Activated effector memory CD4-positive, alpha-beta T cell treated with anti-CD3 and anti-CD28 coated beads, Interleukin-2, amount 50 U/mL, for 16 hours (primary cell): ENCODE data around the gene STX19.
"Not testable (repeated sequence)": the region's sequence is repeated elsewhere in the genome, so short reads cannot be mapped to it uniquely, and the experiment has no call there.

ENCODE experiments used
- DNase-seq: peaks from one replicate; pipeline ENCODE4 v3.0.0-alpha.2; 2020

STX19 gene, protein sequence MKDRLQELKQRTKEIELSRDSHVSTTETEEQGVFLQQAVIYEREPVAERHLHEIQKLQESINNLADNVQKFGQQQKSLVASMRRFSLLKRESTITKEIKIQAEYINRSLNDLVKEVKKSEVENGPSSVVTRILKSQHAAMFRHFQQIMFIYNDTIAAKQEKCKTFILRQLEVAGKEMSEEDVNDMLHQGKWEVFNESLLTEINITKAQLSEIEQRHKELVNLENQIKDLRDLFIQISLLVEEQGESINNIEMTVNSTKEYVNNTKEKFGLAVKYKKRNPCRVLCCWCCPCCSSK

DNA sequence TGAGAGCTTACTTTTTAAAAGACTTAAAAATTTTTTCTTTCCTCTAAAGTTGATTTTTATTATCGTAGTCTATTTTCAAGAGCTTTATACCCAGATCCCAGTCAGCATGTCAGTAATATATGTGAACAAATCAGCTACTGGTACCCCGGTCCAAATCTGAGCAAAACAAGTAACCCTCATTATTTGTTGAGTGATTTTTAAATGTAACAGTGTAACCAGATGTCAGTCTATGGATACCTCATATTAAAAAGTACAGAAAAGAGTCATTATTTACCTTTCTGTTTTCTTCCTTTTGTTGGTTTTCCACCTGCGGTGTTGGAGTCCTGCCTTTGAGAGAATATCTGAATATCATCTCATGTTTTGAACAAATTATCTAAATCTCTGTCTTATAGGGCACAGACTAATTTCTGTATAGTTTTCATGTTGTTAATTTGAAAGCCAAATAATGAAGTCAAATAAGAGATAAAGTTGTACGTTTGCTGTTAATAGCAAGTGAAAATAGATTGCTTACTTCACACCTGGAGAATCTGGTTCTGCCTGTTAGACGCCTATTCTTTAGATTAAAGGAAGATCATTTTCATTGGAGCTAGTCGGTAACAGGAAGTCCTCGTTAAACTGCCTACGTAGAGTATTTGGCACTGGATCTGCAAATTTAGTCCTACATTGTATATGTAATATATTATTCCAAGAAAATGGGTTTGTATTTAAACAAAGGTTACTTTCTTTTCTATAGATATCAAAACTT is at the start of gene STX19:
TSS of gene STX19 (minus strand) at position 505 of the 745 bp plus-strand sequence. CDS start 13,328 bp downstream, outside the sequence.
- no peak for DNase-seq

DNA sequence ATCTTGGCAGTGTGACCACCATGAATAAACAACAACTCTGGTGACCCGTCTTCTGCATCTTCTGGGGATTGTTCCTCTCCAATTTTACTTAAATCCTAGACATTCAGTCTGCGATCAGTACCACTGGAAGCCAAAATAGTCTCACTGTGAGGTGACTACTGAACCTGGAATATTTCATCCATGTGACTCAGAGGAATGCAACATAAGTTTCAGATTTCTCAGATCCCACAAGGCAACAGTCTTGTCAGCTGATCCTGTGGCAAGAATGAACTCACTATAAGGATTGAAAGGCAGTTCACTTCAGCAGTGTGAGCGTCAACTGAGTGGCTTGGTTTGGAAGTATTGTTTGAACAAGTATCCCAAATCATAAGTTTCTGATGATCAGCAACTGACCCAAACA is 47.7 kb upstream of the STX19 start:
- no peak for DNase-seq

DNA sequence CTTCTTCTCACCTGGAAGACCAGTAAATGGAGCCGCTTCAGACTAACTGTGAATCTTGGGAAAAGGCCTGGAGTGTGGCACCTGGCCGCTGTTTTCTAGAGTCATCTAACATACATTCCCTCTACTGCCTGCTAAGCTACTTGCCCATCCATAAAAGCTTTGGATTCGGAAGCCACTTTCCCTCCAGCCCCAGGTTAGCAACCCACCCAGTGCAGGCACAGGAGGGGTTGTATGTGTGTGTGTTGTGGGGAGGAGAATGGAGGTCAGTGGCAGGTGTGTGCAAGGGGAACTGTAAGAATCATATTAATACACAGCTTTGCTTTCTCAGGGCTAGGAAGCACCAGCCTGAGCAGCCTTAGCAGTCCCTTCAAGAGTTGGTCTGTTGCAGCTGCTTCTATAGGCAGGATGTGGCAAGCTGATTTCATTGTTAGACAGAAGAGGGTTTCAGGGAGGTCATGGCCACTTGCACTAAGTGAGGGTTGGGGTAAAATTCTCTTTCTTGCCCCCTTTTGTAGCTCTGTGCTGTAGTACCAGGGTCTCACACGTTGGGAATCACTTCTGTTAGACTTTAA is 43.4 kb upstream of the STX19 start:
- no peak for DNase-seq

DNA sequence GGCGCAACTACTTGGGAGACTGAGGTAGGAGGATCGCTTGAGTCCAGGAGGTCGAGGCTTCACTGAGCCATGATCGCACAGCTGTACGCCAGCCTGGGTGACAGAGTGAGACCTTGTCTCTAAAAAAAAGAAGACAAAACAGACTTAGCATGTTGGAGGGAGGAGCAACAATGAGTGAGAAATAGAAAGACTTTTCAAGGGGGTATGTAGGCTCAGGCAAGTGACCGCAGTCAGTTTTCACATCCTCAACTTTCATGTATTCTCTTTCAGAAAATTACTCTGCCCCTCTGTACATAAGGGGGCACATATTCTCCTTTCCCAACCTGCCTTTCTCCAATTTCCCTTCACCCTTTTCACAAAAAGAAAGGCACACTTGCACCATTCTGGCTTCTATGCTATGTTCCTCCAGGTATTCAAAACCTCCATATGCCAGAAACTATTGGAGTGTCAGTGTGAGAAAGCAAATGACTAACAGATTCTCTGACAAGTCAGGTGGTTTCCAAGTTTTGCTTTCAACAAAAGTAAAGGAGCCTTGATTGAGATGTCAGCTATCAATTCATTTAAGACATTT is 42.0 kb upstream of the STX19 start:
- no peak for DNase-seq

DNA sequence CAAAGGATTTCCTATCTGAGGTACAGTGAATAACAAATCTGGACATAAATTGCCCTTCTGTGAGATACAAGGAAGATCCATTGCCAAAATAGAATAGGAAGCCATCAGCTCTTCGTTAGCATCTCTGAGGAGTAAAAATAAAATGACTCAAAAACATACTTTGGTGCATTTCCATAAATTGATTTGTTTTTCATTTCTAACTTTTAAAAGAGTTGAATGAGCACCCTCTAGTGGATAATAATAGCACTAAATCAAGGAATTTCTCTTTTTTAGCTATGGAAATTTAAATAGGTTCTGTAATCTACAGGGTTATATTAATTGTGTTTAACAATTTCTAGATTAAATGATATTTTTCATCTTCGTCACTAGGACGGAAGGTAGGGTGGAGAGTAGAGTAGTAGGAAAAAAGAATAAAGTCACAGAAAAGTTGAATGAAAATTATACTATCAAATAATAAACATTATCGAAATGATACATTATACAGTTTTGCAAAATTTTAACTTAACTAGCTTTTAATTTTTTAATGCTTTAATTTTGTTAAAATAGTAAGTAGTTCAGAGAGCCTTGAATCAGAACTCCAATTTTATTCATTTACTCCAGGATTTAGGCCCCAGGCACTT is 40.9 kb upstream of the STX19 start:
- no peak for DNase-seq

DNA sequence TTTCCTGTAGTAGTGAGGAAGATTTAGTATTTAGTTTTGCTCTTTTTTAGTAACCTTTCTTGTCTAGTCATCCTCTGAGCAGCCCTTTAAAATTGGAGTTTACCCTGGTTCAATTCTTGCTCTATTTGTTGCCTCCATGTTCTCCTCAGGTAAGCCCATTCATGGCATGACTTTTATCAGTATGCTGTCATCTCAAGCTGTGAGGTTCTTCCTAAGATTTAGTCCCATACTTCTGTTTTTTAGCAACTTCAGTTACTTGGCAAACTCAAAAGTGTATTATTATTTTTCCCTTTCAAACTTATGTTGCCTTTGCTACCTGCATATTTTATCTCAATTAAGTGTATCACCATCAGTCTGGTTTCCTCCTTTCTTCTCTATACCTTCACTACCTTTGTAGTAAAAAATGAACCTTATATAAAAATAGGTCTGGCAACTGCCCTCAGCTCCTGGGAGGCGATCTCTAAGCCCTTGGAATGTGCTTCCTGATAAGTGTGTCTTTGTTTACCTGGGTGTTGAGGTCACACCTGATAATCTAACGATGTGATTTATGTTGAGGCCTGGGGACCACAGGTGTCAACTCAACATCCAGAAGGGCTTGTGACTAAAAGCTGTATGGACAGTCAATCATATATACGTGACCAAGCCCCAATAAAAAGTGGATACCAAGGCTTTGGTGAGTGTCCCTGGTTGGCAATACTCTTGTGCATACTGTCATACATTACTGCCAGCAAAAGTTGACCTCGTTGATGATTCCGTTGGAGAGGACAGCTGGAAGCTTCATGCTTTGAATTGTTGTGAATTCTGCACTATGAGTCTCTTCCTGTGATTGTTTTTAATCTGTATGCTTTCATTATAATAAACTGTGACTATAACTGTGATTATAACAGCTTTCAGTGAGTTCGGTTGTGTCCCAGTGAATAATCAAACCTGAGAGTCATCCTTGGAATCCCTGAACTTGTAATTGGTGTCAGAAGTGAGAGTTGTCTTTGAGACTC is 38.4 kb upstream of the STX19 start:
- DNase-seq = no peak

DNA sequence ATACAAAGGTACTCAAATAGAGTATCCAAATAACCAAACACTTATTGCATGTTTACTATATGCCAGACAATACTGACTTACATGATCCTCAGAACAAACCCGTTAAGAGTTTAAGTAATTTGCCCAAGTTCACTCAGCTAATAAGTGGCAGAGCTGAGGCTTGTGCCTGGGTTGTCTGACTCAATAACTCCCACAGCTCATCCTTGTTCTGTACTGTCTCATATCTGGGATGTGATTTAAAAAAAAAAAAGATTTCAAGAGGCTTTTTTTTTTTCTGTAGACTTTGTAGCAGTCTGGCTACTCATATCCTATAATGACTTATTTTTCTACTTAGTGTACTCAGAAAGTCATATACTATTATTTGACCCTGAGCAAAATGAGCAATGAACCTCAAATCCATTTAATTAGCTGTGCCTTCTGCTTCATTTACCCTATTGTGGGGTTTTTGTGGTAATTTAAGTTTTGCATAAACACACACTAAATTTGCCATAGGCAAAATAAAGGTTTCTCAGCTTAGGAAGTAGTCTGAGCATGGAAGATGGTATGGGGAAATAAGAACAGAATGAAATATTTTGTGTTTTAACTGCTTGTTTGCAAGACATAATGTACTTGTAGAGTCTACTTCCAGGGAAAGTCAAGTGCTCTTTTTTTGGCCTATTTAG is 37.6 kb upstream of the STX19 start:
- no peak for DNase-seq

- DNase-seq = no peak
These were observed 36.7 kb upstream of the STX19 start for GRCh38 chr3:94065122-94065521.

GRCh38 chr3:94064243-94064860 is 36.0 kb upstream of the STX19 start:
- DNase-seq = no peak

GRCh38 chr3:94063496-94064119 is 35.2 kb upstream of the STX19 start:
- DNase-seq = no peak

GRCh38 chr3:94062513-94063404 is 34.4 kb upstream of the STX19 start, which contains the start of the genes DHFR2 and NSUN3:
TSS of gene DHFR2 (minus strand) at chr3:94062916. CDS start at chr3:94061511, 1,405 bp downstream.
TSS of gene NSUN3 (plus strand) at chr3:94063061. CDS start at chr3:94063127, 66 bp downstream.
- peak; percentile 92 for DNase-seq

DNA sequence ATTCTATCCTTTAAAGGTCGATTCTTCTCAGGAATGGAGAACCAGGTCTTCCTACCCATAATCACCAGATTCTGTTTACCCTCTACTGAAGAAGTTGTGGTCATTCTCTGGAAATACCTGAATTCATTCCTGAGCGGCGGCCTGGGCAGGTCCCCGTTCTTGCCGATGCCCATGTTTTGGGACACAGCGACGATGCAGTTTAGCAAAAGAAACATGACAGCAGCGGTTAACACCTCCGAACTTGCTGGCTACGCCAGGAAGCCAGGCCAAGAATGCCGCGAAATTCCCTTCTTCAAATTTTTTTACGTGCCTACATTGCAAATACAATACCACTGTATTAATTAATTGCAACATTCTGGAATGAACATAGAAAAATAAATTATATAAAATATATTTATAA is 32.9 kb upstream of the STX19 start:
- no peak for DNase-seq

DNA sequence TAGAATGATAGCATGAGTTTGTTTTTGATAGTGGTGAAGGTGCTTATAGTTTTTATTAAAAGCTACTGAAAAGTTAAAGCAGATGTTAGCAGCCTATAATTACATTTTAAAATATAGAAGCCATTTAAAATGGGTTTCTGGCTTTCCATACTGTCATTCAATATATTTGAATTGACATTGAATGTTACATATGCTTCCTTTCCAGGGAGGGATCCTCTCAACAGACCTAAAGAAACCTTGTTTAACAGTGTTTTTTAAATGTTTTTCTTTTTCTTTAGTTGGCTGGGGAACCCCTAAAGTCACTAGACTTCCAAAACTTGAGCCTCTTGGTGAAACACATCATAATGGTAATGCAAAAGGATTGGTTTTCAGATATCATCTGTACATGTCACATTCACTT is 22.1 kb upstream of the STX19 start:
- DNase-seq = no peak

DNA sequence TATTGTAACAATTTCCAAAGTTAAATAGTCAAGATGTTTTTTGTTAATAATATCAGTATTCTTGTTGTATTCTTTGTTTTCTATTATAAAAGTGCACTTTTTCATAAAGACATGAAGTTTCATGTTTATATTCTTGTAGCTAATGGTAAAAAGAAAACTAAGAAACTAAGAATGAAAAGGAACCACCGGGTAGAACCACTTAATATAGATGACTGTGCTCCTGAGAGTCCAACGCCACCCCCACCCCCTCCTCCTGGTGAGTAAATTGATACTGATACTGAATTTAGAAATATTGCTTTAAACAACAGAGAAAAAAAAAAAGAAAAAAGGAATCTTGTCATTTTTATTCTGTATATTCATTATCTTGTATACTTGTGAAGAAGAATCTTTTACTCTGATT is 20.9 kb upstream of the STX19 start:
- no peak for DNase-seq

- no peak for DNase-seq
These were observed 18.1 kb upstream of the STX19 start for GRCh38 chr3:94046533-94046932.

DNA sequence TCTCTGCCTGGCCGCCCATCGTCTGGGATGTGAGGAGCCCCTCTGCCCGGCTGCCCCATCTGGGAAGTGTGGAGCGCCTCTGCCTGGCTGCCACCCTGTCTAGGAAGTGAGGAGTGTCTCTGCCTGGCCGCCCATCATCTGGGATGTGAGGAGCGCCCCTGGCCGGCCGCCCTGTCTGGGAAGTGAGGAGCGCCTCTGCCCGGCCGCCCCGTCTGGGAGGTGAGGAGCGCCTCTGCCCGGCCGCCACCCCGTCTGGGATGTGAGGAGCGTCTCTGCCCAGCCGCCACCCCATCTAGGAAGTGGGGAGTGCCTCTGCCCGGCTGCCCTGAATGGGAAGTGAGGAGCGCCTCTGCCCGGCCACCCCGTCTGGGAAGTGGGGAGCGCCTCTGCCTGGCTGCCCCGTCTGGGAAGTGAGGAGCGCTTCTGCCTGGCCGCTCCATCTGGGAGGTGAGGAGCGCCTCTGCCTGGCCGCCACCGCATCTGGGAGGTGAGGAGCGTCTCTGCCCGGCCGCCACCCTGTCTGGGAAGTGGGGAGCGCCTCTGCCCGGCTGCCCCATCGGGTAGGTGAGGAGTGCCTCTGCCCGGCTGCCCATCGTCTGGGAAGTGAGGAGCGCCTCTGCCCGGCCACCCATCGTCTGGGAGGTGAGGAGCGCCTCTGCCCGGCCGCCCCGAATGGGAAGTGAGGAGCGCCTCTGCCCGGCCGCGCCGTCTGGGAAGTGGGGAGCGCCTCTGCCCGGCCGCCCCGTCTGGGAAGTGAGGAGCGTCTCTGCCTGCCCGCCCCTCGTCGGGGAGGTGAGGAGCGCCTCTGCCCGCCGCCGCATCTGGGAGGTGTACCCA is 15.9 kb upstream of the STX19 start:
- DNase-seq = not testable (repeated sequence)

DNA sequence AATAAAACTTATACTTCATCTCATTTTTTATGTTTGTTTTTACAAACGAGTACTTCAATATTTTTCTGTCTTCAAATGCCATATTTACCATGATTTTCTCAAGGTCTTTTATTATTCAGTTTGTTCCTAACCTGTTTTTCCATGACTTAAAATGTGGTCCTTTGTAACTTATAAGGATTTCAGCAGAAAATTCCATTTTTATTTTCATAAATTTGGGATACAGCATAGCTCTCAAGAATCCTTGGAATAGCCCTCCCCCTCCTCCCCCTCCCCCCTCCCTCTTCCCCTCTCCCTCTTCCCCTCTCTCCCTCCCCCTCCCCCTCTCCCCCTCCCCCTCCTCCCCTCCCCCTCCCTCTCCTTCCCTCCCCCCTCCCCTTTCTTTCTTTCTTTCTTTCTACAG is 14.9 kb upstream of the STX19 start:
- DNase-seq = no peak

GRCh38 chr3:94036909-94037507 is 8.6 kb upstream of the STX19 start:
- no peak for DNase-seq
